NCI-H460 (cell line): ENCODE results near the gene TMEM30A. TPM values are rescaled to one million over a fixed set of nuclear protein-coding genes. Genes with fewer than 3 reads are reported as not detected.

Source experiments
- DNase-seq: peaks from one replicate; pipeline ENCODE4 v3.0.0-alpha.2; 2016; ENCODE audit warnings: low read depth; ENCODE audit errors: extremely low read depth
- total RNA-seq: library from RNA; depleted of rRNA; stranded (reverse); fragments of >200 nt; shearing (Covaris generic); gene quantifications from 2 replicates; pipeline ENCODE4 v1.2.3, GENCODE V29; 2014

The TMEM30A gene
- total RNA-seq, 1 experiment from 2014 or later = 50.9 TPM

GRCh38 chr6:75266716-75267291 is 17.8 kb downstream of the TMEM30A start:
- peak; percentile 28 for DNase-seq

GRCh38 chr6:75263401-75263750 is 21.2 kb downstream of the TMEM30A start:
- no peak for DNase-seq

- no peak for DNase-seq
Observed at GRCh38 chr6:75262716-75263400, 21.7 kb downstream of the TMEM30A start.

- no peak for DNase-seq
Observed at GRCh38 chr6:75261299-75261698, 23.3 kb downstream of the TMEM30A start.

GRCh38 chr6:75257343-75258087 is 27.1 kb downstream of the TMEM30A start:
- DNase-seq = no peak

- no peak for DNase-seq
Observed at GRCh38 chr6:75250552-75250951, 34.0 kb downstream of the TMEM30A start.

GRCh38 chr6:75249837-75250236 is 34.8 kb downstream of the TMEM30A start:
- no peak for DNase-seq

GRCh38 chr6:75246386-75246785 is 38.2 kb downstream of the TMEM30A start:
- no peak for DNase-seq

GRCh38 chr6:75244063-75244584 is 40.5 kb downstream of the TMEM30A start:
- no peak for DNase-seq

GRCh38 chr6:75243333-75244062 is 41.1 kb downstream of the TMEM30A start, which contains the start of gene COX7A2:
Gene COX7A2, minus strand, starts transcription at chr6:75243801. Its CDS starts 67 bp downstream, at chr6:75243734.
- DNase-seq = peak; percentile 90

GRCh38 chr6:75236630-75237029 is 48.0 kb downstream of the TMEM30A start:
- DNase-seq = no peak

GRCh38 chr6:75235271-75235670 is 49.3 kb downstream of the TMEM30A start:
- no peak for DNase-seq

GRCh38 chr6:75234126-75234865 is 50.3 kb downstream of the TMEM30A start:
- no peak for DNase-seq

GRCh38 chr6:75233092-75233615 is 51.4 kb downstream of the TMEM30A start:
- DNase-seq = no peak

GRCh38 chr6:75230484-75231325 is 53.9 kb downstream of the TMEM30A start:
- DNase-seq = peak; percentile 49

- DNase-seq = no peak
Observed at GRCh38 chr6:75224303-75224926, 60.2 kb downstream of the TMEM30A start.

GRCh38 chr6:75223428-75223827 is 61.2 kb downstream of the TMEM30A start:
- no peak for DNase-seq

- no peak for DNase-seq
Observed at GRCh38 chr6:75222261-75222660, 62.3 kb downstream of the TMEM30A start.

GRCh38 chr6:75221116-75221515 is 63.5 kb downstream of the TMEM30A start:
- DNase-seq = no peak
